ENCODE data around the gene OBSCN.

DNA sequence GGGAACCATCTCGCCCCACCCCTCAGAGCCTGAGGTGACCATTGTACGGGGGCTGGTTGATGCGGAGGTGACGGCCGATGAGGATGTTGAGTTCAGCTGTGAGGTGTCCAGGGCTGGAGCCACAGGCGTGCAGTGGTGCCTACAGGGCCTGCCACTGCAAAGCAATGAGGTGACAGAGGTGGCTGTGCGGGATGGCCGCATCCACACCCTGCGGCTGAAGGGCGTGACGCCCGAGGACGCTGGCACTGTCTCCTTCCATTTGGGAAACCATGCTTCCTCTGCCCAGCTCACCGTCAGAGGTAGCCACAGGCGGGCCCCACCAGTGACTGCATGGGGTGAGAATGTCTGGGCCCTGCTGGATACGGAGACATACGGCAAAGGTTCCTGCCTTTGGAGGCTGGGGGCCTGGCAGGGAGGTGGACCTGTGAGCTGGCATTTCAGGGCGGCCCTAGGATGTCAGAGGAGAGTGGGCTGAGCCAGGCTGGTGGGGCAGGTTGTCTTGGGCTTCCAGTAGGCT is 100.3 kb downstream of the OBSCN start:
- TF ChIP-seq CTCF (conservative IDR thresholded peaks at IDR 0.05) (no peak), ZFX (IDR thresholded peaks at IDR 0.05) (no peak)

Data from C4-2B (cell line).